HepG2 (cell line): ENCODE results near the gene DPEP2NB. TPM values are rescaled to one million over a fixed set of nuclear protein-coding genes. Genes with fewer than 3 reads are reported as not detected.

Source experiments
- AKAP8 ChIP-seq: sonication (generic); formaldehyde crosslinking; IDR thresholded peaks from 2 replicates; pipeline ENCODE4 v1.5.1; 2020; ENCODE audit warnings: mild to moderate bottlenecking, missing genetic modification reagents
- BCL6 ChIP-seq: IDR thresholded peaks from 2 replicates; pipeline ENCODE4 v1.6.1; 2016; ENCODE audit warnings: missing genetic modification reagents, missing compliant biosample characterization
- CBFB ChIP-seq: sonication (generic); formaldehyde crosslinking; IDR thresholded peaks from 2 replicates; pipeline ENCODE4 v1.4.0; 2020; ENCODE audit warnings: missing genetic modification reagents
- HNRNPH1 ChIP-seq: fragments of 200-400 bp; formaldehyde crosslinking; optimal IDR thresholded peaks from 2 replicates; pipeline ENCODE3; 2017; ENCODE audit warnings: mild to moderate bottlenecking, low read depth, low read length
- MTA1 ChIP-seq: sonication (generic); formaldehyde crosslinking; IDR thresholded peaks from 2 replicates; pipeline ENCODE4 v1.4.0; 2020; ENCODE audit warnings: missing genetic modification reagents, mild to moderate bottlenecking, borderline replicate concordance
- RARA ChIP-seq: IDR thresholded peaks from 2 replicates; pipeline ENCODE4 v1.6.1; 2016; ENCODE audit warnings: missing genetic modification reagents, missing compliant biosample characterization
- ZBTB1 ChIP-seq: sonication (generic); formaldehyde crosslinking; IDR thresholded peaks from 2 replicates; pipeline ENCODE4 v1.4.0; 2020; ENCODE audit warnings: missing genetic modification reagents, borderline replicate concordance
- ZNF746 ChIP-seq: sonication (generic); formaldehyde crosslinking; IDR thresholded peaks from 2 replicates; pipeline ENCODE4 v1.8.0; 2022; ENCODE audit warnings: mild to moderate bottlenecking, missing genetic modification reagents
- polyA plus RNA-seq, 8 experiments: library from polyadenylated mRNA; depleted of rRNA in 3 of 8; stranded (reverse) in 7 of 8; unstranded in 1 of 8; fragments of >200 nt; fragmentation: Illumina TruSeq in 4 of 8; extraction: Trizol in 4 of 8; gene quantifications; 2 replicates each; pipeline versions ENCODE4 v1.2.1 to v1.2.3, GENCODE V29; 2011 to 2016; ENCODE audit warnings: low read depth in 4 of 8, missing spikeins in 1 of 8, mixed read lengths in 1 of 8; ENCODE audit not compliant: insufficient read depth in 1 of 8
- total RNA-seq, 5 experiments: library from RNA; depleted of rRNA; stranded (reverse); fragments of >200 nt; fragmentation: Illumina TruSeq; extraction: Trizol; gene quantifications; 2 replicates each; pipeline ENCODE4 v1.2.3, GENCODE V29; 2016; ENCODE audit warnings: low read depth in 1 of 5
- TF ChIP-seq, protein P1 (sequence below): sonication (generic); formaldehyde crosslinking; IDR thresholded peaks from 2 replicates; pipeline ENCODE4 v1.8.0; 2022; ENCODE audit warnings: mild to moderate bottlenecking, missing genetic modification reagents, moderate library complexity
- TF ChIP-seq, protein P2 (sequence below): sonication (generic); formaldehyde crosslinking; IDR thresholded peaks from 2 replicates; pipeline ENCODE4 v1.4.0; 2020; ENCODE audit warnings: mild to moderate bottlenecking, missing genetic modification reagents
- TF ChIP-seq, protein P3 (sequence below): sonication (generic); formaldehyde crosslinking; IDR thresholded peaks from 2 replicates; pipeline ENCODE4 v1.9.0; 2022; ENCODE audit warnings: missing genetic modification reagents, mild to moderate bottlenecking, borderline replicate concordance
- TF ChIP-seq, protein P4 (sequence below): sonication (generic); formaldehyde crosslinking; IDR thresholded peaks from 2 replicates; pipeline ENCODE4 v1.8.1; 2023; ENCODE audit warnings: mild to moderate bottlenecking, moderate library complexity, missing genetic modification reagents
- TF ChIP-seq, protein P5 (sequence below): fragments of 450-650 bp; IDR thresholded peaks from 2 replicates; pipeline ENCODE4 v1.6.1; 2017; ENCODE audit warnings: mild to moderate bottlenecking

The DPEP2NB gene
- total and polyA plus RNA-seq, 2 of the 13 experiments (the other 11 are each of a cell fraction or from before 2014, with no cell fraction given) = not detected

DNA sequence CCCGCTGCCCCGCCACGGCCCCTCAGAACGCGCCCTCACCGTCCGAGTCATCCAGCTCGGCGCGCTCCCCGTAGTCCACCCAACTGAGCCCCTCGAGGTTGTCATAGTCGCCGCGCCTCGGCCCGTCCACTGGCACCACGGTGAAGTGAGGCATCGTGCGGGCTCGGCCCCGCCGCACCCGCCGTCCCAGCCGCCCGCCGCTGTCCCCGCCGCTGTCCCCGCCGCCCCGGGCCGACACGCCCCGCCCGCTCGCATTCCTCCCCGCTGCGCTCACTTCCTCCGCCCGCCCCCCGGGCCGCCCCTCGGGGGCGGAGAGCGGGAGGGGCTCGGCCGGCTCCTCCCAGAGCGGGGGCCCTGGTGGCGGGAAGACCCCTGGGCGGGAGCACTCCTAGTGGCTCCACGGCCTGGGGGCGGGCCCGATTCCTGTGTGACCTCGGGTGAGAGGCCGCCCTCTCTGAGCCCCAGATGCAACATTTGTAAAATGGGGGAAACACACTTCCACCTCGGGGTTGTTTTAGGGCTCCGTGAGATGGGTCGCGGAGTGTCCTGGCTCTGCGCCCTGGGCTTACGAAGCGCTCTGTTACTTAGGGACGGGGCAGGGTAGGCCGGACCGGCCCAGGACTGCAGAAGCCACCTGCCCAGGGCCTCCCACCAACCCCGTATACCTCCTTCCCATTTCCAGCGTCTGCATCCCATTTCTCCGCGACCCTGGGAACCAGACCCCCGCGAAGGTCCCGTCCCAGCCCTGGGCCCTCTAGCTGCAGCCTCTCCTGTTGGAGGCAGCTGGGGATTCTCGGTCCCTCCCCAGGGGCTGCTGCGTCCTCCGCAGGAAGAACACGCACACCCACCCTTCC, 47.1 kb downstream of the DPEP2NB start, which contains the start of gene SLC12A4 (continued):
- no peak for TF ChIP-seq CBFB (CRISPR knock-in tag)
- TF ChIP-seq, protein P1, sequence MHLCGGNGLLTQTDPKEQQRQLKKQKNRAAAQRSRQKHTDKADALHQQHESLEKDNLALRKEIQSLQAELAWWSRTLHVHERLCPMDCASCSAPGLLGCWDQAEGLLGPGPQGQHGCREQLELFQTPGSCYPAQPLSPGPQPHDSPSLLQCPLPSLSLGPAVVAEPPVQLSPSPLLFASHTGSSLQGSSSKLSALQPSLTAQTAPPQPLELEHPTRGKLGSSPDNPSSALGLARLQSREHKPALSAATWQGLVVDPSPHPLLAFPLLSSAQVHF (CRISPR knock-in tag) = 0 out of 2 replicates have a peak, but pooled peaks have one; percentile 22
- TF ChIP-seq AKAP8 (CRISPR knock-in tag) = peak; percentile 42; the same call in 1 of the 2 replicates
- TF ChIP-seq RARA (CRISPR knock-in tag) = peak; percentile 47; the same call in 1 of the 2 replicates
- TF ChIP-seq BCL6 (CRISPR knock-in tag) = no peak
- TF ChIP-seq ZBTB1 = no peak
- TF ChIP-seq, protein P2, sequence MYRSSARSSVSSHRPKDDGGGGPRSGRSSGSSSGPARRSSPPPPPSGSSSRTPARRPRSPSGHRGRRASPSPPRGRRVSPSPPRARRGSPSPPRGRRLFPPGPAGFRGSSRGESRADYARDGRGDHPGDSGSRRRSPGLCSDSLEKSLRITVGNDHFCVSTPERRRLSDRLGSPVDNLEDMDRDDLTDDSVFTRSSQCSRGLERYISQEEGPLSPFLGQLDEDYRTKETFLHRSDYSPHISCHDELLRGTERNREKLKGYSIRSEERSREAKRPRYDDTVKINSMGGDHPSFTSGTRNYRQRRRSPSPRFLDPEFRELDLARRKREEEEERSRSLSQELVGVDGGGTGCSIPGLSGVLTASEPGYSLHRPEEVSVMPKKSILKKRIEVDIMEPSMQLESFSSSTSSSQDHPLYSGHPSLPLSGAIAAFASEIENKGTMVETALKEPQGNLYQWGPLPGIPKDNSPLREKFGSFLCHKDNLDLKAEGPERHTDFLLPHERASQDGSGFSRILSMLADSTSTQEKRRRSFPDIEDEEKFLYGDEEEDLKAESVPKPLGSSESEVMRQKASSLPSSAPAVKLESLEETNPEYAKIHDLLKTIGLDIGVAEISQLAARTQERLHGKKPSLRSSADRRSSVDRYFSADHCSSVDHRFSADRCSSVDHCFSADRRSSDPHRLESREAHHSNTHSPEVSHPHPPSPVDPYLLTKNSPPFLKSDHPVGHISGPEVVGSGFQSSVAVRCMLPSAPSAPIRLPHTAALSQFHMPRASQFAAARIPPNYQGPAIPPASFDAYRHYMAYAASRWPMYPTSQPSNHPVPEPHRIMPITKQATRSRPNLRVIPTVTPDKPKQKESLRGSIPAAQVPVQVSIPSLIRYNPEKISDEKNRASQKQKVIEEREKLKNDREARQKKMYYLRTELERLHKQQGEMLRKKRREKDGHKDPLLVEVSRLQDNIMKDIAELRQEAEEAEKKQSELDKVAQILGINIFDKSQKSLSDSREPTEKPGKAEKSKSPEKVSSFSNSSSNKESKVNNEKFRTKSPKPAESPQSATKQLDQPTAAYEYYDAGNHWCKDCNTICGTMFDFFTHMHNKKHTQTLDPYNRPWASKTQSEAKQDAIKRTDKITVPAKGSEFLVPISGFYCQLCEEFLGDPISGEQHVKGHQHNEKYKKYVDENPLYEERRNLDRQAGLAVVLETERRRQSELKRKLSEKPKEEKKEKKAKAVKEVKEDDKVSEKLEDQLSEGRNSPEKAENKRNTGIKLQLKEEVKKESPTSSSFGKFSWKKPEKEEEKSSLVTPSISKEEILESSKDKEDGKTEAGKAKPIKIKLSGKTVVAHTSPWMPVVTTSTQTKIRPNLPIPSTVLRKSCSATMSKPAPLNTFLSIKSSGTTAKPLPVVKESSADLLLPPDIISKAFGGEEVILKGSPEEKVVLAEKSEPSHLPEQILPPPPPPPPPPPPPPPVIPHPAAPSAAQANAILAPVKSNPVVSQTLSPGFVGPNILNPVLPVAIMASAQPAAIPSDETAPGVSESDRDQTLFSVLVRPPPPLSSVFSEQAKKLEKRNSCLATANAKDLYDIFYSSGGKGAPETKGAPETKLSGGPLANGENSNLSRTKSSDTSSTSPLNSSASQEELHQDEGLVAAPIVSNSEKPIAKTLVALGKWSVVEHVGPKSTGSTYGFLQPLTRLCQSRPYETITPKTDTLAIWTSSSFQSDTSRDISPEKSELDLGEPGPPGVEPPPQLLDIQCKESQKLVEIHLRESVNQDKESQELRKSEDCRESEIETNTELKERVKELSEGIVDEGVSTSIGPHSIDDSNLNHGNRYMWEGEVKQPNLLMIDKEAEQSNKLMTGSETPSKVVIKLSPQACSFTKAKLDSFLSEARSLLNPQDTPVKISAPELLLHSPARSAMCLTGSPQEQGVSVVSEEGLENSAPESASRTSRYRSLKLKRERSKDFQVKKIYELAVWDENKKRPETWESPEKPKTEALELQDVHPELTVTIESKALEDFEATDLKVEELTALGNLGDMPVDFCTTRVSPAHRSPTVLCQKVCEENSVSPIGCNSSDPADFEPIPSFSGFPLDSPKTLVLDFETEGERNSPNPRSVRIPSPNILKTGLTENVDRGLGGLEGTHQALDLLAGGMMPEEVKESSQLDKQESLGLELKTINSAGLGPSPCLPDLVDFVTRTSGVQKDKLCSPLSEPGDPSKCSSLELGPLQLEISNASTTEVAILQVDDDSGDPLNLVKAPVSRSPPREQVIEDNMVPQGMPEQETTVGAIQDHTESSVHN (CRISPR knock-in tag) = 0 out of 2 replicates have a peak, but pooled peaks have one; percentile 62
- peak; percentile 79; the same call in 1 of the 2 replicates for TF ChIP-seq MTA1 (CRISPR knock-in tag)
- TF ChIP-seq, protein P3, sequence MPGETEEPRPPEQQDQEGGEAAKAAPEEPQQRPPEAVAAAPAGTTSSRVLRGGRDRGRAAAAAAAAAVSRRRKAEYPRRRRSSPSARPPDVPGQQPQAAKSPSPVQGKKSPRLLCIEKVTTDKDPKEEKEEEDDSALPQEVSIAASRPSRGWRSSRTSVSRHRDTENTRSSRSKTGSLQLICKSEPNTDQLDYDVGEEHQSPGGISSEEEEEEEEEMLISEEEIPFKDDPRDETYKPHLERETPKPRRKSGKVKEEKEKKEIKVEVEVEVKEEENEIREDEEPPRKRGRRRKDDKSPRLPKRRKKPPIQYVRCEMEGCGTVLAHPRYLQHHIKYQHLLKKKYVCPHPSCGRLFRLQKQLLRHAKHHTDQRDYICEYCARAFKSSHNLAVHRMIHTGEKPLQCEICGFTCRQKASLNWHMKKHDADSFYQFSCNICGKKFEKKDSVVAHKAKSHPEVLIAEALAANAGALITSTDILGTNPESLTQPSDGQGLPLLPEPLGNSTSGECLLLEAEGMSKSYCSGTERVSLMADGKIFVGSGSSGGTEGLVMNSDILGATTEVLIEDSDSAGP (CRISPR knock-in tag) = peak; percentile 60
- TF ChIP-seq, protein P4, sequence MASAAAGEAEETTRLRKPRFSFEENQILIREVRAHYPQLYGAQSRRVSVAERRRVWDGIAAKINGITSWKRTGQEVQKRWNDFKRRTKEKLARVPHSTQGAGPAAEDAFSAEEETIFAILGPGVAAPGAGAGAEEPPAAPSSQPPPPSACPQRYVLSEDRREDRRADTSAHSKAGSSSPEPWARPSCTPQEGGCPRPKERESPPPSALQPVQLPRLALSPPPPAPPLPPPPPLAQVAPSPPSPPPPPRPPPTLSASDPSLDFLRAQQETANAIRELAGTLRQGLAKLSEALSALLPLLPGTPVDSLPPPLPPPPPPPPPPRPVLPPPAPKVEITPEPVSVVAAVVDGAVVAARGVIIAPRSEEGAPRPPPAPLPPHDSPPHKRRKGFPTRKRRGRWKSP (CRISPR knock-in tag) = 0 out of 2 replicates have a peak, but pooled peaks have one; percentile 76
- TF ChIP-seq, protein P5, sequence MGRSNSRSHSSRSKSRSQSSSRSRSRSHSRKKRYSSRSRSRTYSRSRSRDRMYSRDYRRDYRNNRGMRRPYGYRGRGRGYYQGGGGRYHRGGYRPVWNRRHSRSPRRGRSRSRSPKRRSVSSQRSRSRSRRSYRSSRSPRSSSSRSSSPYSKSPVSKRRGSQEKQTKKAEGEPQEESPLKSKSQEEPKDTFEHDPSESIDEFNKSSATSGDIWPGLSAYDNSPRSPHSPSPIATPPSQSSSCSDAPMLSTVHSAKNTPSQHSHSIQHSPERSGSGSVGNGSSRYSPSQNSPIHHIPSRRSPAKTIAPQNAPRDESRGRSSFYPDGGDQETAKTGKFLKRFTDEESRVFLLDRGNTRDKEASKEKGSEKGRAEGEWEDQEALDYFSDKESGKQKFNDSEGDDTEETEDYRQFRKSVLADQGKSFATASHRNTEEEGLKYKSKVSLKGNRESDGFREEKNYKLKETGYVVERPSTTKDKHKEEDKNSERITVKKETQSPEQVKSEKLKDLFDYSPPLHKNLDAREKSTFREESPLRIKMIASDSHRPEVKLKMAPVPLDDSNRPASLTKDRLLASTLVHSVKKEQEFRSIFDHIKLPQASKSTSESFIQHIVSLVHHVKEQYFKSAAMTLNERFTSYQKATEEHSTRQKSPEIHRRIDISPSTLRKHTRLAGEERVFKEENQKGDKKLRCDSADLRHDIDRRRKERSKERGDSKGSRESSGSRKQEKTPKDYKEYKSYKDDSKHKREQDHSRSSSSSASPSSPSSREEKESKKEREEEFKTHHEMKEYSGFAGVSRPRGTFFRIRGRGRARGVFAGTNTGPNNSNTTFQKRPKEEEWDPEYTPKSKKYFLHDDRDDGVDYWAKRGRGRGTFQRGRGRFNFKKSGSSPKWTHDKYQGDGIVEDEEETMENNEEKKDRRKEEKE = no peak
- TF ChIP-seq ZNF746 (CRISPR knock-in tag) = peak; percentile 85
- no peak for TF ChIP-seq HNRNPH1
